Activated naive CD4-positive, alpha-beta T cell treated with anti-CD3 and anti-CD28 coated beads, Interleukin-2, amount 50 U/mL, for 24 hours (primary cell): ENCODE measurements around the gene AGBL4.

Source experiments
- H3K27ac Mint-ChIP-seq: one replicate; pipeline ENCODE4 v1.8.0; 2021; ENCODE audit warnings: mild to moderate bottlenecking, mixed read lengths
- H3K27me3 Mint-ChIP-seq: one replicate; pipeline ENCODE4 v1.8.0; 2021; ENCODE audit warnings: mixed read lengths
- H3K36me3 Mint-ChIP-seq: one replicate; pipeline ENCODE4 v1.8.0; 2021; ENCODE audit warnings: mixed read lengths
- H3K4me1 Mint-ChIP-seq: one replicate; pipeline ENCODE4 v1.8.0; 2021; ENCODE audit warnings: mixed read lengths
- H3K4me3 Mint-ChIP-seq: one replicate; pipeline ENCODE4 v1.8.0; 2021; ENCODE audit warnings: mild to moderate bottlenecking, mixed read lengths
- H3K9me3 Mint-ChIP-seq: one replicate; pipeline ENCODE4 v1.8.0; 2021; ENCODE audit warnings: mixed read lengths

The AGBL4 gene

DNA sequence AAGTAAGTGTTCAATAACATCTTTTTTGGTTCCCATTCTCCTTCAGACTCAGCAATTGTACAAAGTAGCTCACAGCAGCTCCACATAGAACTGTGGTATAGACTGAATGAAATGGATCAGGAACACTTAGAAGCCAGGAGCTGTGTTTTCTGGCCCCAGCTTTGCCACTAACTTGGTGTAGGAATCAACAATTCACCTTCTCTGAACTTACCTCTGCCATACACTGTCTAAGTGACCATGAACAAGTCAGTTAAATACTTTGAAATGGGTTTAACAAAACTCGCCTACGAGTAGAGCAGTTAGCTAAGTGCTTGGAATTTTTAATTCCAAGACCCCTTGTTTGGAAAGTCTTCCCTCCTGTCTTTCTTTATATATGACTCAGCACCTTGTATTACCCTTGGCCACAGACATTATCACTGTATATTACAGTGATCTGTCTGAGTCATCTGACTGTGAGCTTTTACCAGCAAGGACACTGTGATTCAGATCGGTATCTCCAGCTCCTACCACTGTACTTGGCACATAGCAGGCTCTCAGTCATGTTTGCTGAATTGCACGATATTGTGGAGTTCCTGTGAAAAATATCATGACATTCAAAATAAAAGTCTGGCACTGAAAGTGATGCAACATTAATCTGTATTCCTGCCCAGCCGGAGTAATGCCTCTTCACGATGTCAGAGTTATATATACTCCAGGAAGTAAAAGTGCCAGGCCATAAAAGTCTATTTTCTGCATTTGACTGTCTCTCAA is 1145.4 kb downstream of the AGBL4 start:
- no peaks in the 10 kb centered on the region for H3K36me3 Mint-ChIP-seq
- no peak overlapping the region for H3K4me3 Mint-ChIP-seq
- no peaks in the 10 kb centered on the region for H3K9me3 Mint-ChIP-seq
- H3K27me3 Mint-ChIP-seq: peaks cover 13% of the 10 kb centered on the region
- no peak overlapping the region for H3K27ac Mint-ChIP-seq
- H3K4me1 Mint-ChIP-seq: no peaks in the 10 kb centered on the region

- H3K4me1 Mint-ChIP-seq: no peaks in the 10 kb centered on the region
- H3K27ac Mint-ChIP-seq: no peak overlapping the region
- H3K9me3 Mint-ChIP-seq: no peaks in the 10 kb centered on the region
Measured at GRCh38 chr1:48876330-48876785, 1147.4 kb downstream of the AGBL4 start.

DNA sequence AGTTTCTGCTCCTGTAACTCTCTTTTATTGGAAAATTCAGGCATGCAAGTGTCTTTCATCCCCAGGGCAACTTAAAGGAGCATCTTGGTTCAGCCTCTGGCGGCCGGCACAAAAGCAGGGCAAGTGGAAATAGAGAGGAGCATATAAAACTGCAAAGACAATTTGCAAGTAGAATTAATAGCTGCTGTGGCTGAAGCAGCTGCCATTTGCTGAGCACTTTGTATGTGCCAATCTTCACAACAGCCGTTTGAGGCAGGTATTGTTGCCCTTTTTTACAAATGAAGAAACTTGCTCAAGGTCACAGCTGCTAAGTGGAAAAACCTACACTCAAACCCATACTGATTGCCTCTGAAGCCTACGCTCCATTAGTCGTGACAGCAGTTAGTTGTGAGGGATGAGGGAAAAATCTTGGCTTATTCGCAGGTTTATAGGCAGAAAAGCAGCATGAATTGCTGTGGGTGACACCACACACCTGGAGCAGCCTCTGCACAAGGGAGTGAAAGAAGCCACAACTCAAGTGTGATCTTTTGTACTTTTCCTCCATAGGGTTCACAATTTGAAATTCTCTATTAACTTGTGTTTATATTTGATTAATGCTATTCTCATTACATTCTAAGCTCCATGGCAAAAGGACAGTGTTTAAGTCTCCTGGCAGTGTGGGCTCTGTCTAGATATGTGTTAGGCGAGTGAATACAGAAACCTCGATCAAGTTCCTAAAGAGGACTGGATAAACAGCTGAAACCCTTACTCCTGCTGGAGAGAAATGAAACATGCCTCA is 1148.0 kb downstream of the AGBL4 start:
- Mint-ChIP-seq H3K27me3 (peaks cover 12% of the 10 kb centered on the region), H3K4me1 (no peaks in the 10 kb centered on the region), H3K9me3 (no peaks in the 10 kb centered on the region), H3K36me3 (no peaks in the 10 kb centered on the region), H3K4me3 (no peak overlapping the region), H3K27ac (no peak overlapping the region)

More at GRCh38 chr1:48876330-48876785, 1147.4 kb downstream of the AGBL4 start:
- H3K27me3 Mint-ChIP-seq: peaks cover 11% of the 10 kb centered on the region
- no peak overlapping the region for H3K4me3 Mint-ChIP-seq
- no peaks in the 10 kb centered on the region for H3K36me3 Mint-ChIP-seq

GRCh38 chr1:48873944-48874343 is 1149.8 kb downstream of the AGBL4 start:
- no peaks in the 10 kb centered on the region for H3K9me3 Mint-ChIP-seq
- H3K27me3 Mint-ChIP-seq: peaks cover 11% of the 10 kb centered on the region
- H3K4me3 Mint-ChIP-seq: no peak overlapping the region

GRCh38 chr1:48870596-48870995 is 1153.2 kb downstream of the AGBL4 start:
- Mint-ChIP-seq H3K9me3 (no peaks in the 10 kb centered on the region), H3K36me3 (no peaks in the 10 kb centered on the region), H3K4me1 (no peaks in the 10 kb centered on the region), H3K4me3 (no peak overlapping the region), H3K27me3 (peaks cover 14% of the 10 kb centered on the region), H3K27ac (no peak overlapping the region)

More at GRCh38 chr1:48873944-48874343, 1149.8 kb downstream of the AGBL4 start:
- Mint-ChIP-seq H3K4me1 (no peaks in the 10 kb centered on the region), H3K36me3 (no peaks in the 10 kb centered on the region), H3K27ac (no peak overlapping the region)

DNA sequence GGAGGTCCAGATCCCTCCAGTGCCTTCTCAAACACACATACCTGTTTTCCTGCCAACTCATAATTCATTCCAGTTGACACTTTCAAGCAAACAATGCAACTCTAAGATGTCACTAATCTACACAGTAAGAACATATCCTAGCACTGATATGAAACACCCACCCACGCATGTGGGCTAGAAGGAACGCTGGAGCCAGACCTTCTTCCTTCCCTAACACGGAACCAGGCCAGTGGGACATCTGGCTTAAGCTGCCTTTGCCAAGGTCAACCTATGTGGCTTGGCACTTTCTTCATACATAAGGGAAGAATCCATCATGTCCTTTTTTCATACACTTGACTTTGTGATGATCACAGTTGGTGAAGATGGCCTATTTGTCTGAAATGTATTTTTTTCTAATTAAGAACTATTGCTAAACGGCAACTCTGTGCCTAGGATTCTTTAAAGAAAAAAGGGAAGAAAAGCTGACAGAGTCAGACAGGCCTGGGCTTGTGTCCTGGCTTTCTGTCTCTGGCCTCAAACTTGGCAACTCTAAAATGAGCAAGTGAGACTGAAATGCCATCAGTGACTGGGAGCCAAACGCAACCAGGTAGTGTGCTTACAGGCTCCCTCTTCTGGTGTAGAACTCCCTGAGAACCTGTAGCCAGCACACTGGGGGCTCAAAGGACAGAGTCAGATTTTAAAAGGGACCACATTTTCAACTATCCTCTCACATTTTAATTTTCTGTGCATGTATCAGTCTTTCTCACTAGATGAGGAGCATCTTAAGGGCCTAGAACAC is 1154.4 kb downstream of the AGBL4 start:
- H3K4me1 Mint-ChIP-seq: no peaks in the 10 kb centered on the region
- peaks cover 12% of the 10 kb centered on the region for H3K27me3 Mint-ChIP-seq
- H3K4me3 Mint-ChIP-seq: no peak overlapping the region
- no peaks in the 10 kb centered on the region for H3K36me3 Mint-ChIP-seq
- no peak overlapping the region for H3K27ac Mint-ChIP-seq
- no peaks in the 10 kb centered on the region for H3K9me3 Mint-ChIP-seq

- H3K4me1 Mint-ChIP-seq: no peaks in the 10 kb centered on the region
- H3K4me3 Mint-ChIP-seq: no peak overlapping the region
- no peaks in the 10 kb centered on the region for H3K36me3 Mint-ChIP-seq
- H3K27ac Mint-ChIP-seq: no peak overlapping the region
- H3K9me3 Mint-ChIP-seq: peaks cover 6% of the 10 kb centered on the region
- peaks cover 8% of the 10 kb centered on the region for H3K27me3 Mint-ChIP-seq
Measured at GRCh38 chr1:48864913-48865312, 1158.8 kb downstream of the AGBL4 start.

DNA sequence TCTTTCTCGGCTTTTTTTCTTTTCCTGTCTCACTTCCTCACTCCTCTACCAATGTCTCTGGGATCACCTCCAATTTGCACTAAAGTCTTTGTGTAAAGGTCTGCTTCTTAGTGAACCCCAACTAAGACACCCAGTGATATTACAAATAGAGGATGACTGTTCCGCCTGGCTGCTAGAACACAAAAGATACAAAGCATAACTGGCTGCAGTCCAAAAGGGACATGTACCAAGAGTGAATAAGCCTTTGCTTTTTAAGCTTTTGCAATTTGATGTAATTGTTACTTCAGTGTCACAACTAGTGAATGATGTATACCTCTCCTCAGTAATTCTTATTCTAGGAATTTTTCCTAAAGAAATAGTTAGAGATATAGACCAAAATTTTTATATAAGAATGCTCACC is 1164.3 kb downstream of the AGBL4 start:
- peaks cover 10% of the 10 kb centered on the region for H3K9me3 Mint-ChIP-seq
- H3K4me3 Mint-ChIP-seq: no peak overlapping the region
- H3K36me3 Mint-ChIP-seq: no peaks in the 10 kb centered on the region
- no peaks in the 10 kb centered on the region for H3K4me1 Mint-ChIP-seq
- H3K27ac Mint-ChIP-seq: no peak overlapping the region
- H3K27me3 Mint-ChIP-seq: peaks cover 12% of the 10 kb centered on the region

DNA sequence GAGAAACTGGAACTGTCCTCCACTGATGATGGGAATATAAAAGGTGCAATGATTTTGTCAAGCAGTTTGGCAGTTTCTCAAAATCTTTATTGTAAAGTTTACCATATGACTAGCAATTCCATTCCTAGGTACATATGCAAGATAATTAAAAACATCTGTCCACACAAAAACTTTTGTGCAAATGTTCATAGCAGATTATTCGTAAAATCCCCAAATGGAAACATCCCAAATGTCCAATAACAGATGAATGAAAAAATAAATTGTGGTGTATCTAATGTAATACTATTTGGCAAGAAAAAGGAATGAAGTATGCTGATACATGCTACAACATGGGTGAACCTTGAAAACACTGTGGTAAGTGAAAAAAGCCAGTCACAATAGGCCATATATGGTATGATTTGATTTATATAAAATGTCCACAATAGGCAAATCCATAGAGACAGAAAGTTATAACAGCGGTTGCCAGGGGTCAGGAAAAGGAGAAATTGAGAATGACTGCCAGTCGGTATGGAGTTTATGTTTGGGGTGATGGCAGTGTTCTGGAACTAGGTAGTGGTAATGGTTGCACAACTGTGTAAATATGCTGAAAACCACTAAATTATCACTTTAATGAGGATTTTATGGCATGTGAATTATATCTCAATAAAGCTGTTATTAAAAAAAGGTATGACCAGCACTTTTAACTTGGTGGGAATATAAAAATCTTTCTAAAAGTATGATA is 1165.4 kb downstream of the AGBL4 start:
- H3K36me3 Mint-ChIP-seq: no peaks in the 10 kb centered on the region
- peaks cover 12% of the 10 kb centered on the region for H3K27me3 Mint-ChIP-seq
- peaks cover 10% of the 10 kb centered on the region for H3K9me3 Mint-ChIP-seq
- H3K4me1 Mint-ChIP-seq: no peaks in the 10 kb centered on the region
- H3K4me3 Mint-ChIP-seq: no peak overlapping the region
- no peak overlapping the region for H3K27ac Mint-ChIP-seq

- Mint-ChIP-seq H3K27ac (no peak overlapping the region), H3K9me3 (no peaks in the 10 kb centered on the region), H3K27me3 (peaks cover 5% of the 10 kb centered on the region), H3K36me3 (no peaks in the 10 kb centered on the region), H3K4me1 (no peaks in the 10 kb centered on the region), H3K4me3 (no peak overlapping the region)
Measured at GRCh38 chr1:48853006-48853405, 1170.7 kb downstream of the AGBL4 start.

DNA sequence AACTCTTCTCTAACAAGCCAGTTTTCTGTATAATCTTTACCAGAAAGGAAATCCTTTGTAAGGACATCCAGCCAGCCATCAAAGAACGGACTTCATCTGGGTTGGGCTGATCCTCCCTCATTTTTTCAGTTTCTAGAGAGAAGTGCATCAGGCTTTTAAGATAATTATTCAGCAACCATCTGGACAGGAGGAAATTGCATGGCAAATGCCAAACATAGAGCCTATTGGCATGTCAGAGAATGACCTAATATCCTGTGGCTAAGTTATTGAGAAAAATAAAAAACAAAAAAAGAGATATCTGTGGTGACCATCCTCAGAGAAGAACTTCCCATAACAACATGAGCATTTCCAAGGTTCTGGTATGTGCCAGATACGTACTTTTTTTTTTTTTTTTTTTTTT is 1172.1 kb downstream of the AGBL4 start:
- Mint-ChIP-seq H3K9me3 (no peaks in the 10 kb centered on the region), H3K4me3 (no peak overlapping the region), H3K27me3 (peaks cover 5% of the 10 kb centered on the region), H3K36me3 (no peaks in the 10 kb centered on the region), H3K4me1 (no peaks in the 10 kb centered on the region), H3K27ac (no peak overlapping the region)

GRCh38 chr1:48848035-48848434 is 1175.7 kb downstream of the AGBL4 start:
- Mint-ChIP-seq H3K36me3 (no peaks in the 10 kb centered on the region), H3K4me1 (no peaks in the 10 kb centered on the region), H3K9me3 (no peaks in the 10 kb centered on the region), H3K27me3 (no peaks in the 10 kb centered on the region), H3K4me3 (no peak overlapping the region), H3K27ac (no peak overlapping the region)

- no peak overlapping the region for H3K27ac Mint-ChIP-seq
- peaks cover 3% of the 10 kb centered on the region for H3K27me3 Mint-ChIP-seq
- no peaks in the 10 kb centered on the region for H3K4me1 Mint-ChIP-seq
Measured at GRCh38 chr1:48846441-48846840, 1177.3 kb downstream of the AGBL4 start.

GRCh38 chr1:48844187-48844586 is 1179.6 kb downstream of the AGBL4 start:
- no peak overlapping the region for H3K4me3 Mint-ChIP-seq
- H3K36me3 Mint-ChIP-seq: no peaks in the 10 kb centered on the region
- H3K9me3 Mint-ChIP-seq: no peaks in the 10 kb centered on the region
- H3K4me1 Mint-ChIP-seq: no peaks in the 10 kb centered on the region
- peaks cover 3% of the 10 kb centered on the region for H3K27me3 Mint-ChIP-seq
- H3K27ac Mint-ChIP-seq: no peak overlapping the region

More at GRCh38 chr1:48846441-48846840, 1177.3 kb downstream of the AGBL4 start:
- Mint-ChIP-seq H3K4me3 (no peak overlapping the region), H3K36me3 (no peaks in the 10 kb centered on the region), H3K9me3 (no peaks in the 10 kb centered on the region)

DNA sequence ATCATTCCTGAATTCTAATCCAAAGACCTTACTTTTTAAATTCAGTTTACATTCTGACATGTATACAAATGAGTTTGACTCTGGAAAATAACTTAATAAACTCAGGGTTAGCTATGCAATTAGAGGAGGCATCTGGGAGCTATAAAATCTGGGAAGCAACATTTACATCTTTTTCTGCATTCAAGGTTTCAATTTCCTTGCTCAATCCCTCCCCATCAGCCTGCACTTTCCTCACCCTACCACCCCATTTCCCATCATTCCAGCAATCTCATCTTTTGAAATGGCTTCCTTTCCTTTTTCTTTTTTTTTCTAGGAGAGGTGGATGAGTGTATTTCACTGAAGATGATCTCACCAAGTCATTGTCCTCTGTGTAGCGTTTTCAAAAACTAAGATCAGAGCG is 1181.8 kb downstream of the AGBL4 start:
- Mint-ChIP-seq H3K27me3 (peaks cover 7% of the 10 kb centered on the region), H3K9me3 (no peaks in the 10 kb centered on the region), H3K4me1 (no peaks in the 10 kb centered on the region), H3K27ac (no peak overlapping the region), H3K4me3 (no peak overlapping the region), H3K36me3 (no peaks in the 10 kb centered on the region)
